MM.1S (cell line): ENCODE data around the gene RIOK3.

Experiments used
- DNase-seq: peaks from one replicate; pipeline ENCODE4 v3.0.0-alpha.2; 2015
- H2AFZ ChIP-seq: fragments of 300-600 bp; sonication (generic); 2 replicates; pipeline ENCODE4 v1.6.0; 2016; ENCODE audit warnings: antibody characterized with exemption, low read length
- H3F3A ChIP-seq: fragments of 300-600 bp; sonication (generic); 2 replicates; pipeline ENCODE4 v1.6.1; 2016; ENCODE audit warnings: mild to moderate bottlenecking, antibody characterized with exemption, low read length, moderate library complexity, mixed read lengths; ENCODE audit not compliant: insufficient read depth
- H3K27ac ChIP-seq: fragments of 300-600 bp; sonication (generic); 2 replicates; pipeline ENCODE4 v1.5.1; 2016; ENCODE audit warnings: mild to moderate bottlenecking, low read length
- H3K27me3 ChIP-seq: fragments of 300-600 bp; sonication (generic); replicated peaks from 2 replicates; pipeline ENCODE4 v1.6.0; 2016; ENCODE audit warnings: low read length; ENCODE audit not compliant: insufficient read depth
- H3K36me3 ChIP-seq: fragments of 300-600 bp; sonication (generic); replicated peaks from 2 replicates; pipeline ENCODE4 v1.6.1; 2016; ENCODE audit warnings: mild to moderate bottlenecking, low read length, mixed read lengths; ENCODE audit not compliant: insufficient read depth
- H3K4me1 ChIP-seq: fragments of 300-600 bp; sonication (generic); 2 replicates; pipeline ENCODE4 v1.6.1; 2016; ENCODE audit warnings: low read length, mixed read lengths
- H3K4me2 ChIP-seq: fragments of 300-600 bp; sonication (generic); 2 replicates; pipeline ENCODE4 v1.6.0; 2016; ENCODE audit warnings: low read depth, low read length
- H3K4me3 ChIP-seq: fragments of 300-600 bp; sonication (generic); 2 replicates; pipeline ENCODE4 v1.5.1; 2016; ENCODE audit warnings: low read length, mixed read lengths
- H3K79me2 ChIP-seq: fragments of 300-600 bp; sonication (generic); 2 replicates; pipeline ENCODE4 v1.6.1; 2016; ENCODE audit warnings: mixed run types, low read length, mixed read lengths
- H3K9ac ChIP-seq: fragments of 300-600 bp; sonication (generic); 2 replicates; pipeline ENCODE4 v1.6.1; 2016; ENCODE audit warnings: low read length, mixed read lengths
- H3K9me2 ChIP-seq: fragments of 300-600 bp; sonication (generic); replicated peaks from 2 replicates; pipeline ENCODE4 v1.6.1; 2016; ENCODE audit warnings: mild to moderate bottlenecking, low read length, mixed read lengths; ENCODE audit not compliant: insufficient read depth
- H3K9me3 ChIP-seq: fragments of 300-600 bp; sonication (generic); replicated peaks from 2 replicates; pipeline ENCODE4 v1.6.1; 2016; ENCODE audit warnings: mild to moderate bottlenecking, low read length, mixed read lengths; ENCODE audit not compliant: insufficient read depth
- H4K20me1 ChIP-seq: fragments of 300-600 bp; sonication (generic); 2 replicates; pipeline ENCODE4 v1.6.1; 2016; ENCODE audit warnings: mild to moderate bottlenecking, low read length, moderate library complexity, mixed read lengths; ENCODE audit not compliant: insufficient read depth
- EZH2 ChIP-seq: fragments of 300-600 bp; sonication (generic); optimal IDR thresholded peaks from 2 replicates; pipeline ENCODE3; 2017; ENCODE audit warnings: low read depth, mild to moderate bottlenecking, antibody characterized with exemption, low read length, mixed read lengths
- EZH2phosphoT487 ChIP-seq: fragments of 300-600 bp; sonication (generic); IDR thresholded peaks from 2 replicates; pipeline ENCODE4 v1.6.1; 2018; ENCODE audit warnings: antibody characterized with exemption, low read length
- TF ChIP-seq, protein P1 (sequence below): fragments of 300-600 bp; sonication (generic); IDR thresholded peaks from 2 replicates; pipeline ENCODE4 v1.5.1; 2016; ENCODE audit warnings: antibody characterized with exemption, low read length, mixed read lengths

The RIOK3 gene

GRCh38 chr18:23421277-23421676 is 31.8 kb upstream of the RIOK3 start:
- H3K27ac ChIP-seq = no peak overlapping the region
- H2AFZ ChIP-seq = no peak overlapping the region
- no peaks in the 10 kb centered on the region for H3K9me2 ChIP-seq
- no peaks in the 10 kb centered on the region for H3K79me2 ChIP-seq
- H3K27me3 ChIP-seq = no peaks in the 10 kb centered on the region
- no peak for DNase-seq
- H4K20me1 ChIP-seq = no peaks in the 10 kb centered on the region
- no peaks in the 10 kb centered on the region for H3K4me1 ChIP-seq
- H3K9ac ChIP-seq = no peak overlapping the region
- no peaks in the 10 kb centered on the region for H3K36me3 ChIP-seq
- H3K4me2 ChIP-seq = no peak overlapping the region
- no peak overlapping the region for H3K4me3 ChIP-seq
- TF ChIP-seq EZH2 (no peak), EZH2phosphoT487 (no peak)
- TF ChIP-seq, protein P1, sequence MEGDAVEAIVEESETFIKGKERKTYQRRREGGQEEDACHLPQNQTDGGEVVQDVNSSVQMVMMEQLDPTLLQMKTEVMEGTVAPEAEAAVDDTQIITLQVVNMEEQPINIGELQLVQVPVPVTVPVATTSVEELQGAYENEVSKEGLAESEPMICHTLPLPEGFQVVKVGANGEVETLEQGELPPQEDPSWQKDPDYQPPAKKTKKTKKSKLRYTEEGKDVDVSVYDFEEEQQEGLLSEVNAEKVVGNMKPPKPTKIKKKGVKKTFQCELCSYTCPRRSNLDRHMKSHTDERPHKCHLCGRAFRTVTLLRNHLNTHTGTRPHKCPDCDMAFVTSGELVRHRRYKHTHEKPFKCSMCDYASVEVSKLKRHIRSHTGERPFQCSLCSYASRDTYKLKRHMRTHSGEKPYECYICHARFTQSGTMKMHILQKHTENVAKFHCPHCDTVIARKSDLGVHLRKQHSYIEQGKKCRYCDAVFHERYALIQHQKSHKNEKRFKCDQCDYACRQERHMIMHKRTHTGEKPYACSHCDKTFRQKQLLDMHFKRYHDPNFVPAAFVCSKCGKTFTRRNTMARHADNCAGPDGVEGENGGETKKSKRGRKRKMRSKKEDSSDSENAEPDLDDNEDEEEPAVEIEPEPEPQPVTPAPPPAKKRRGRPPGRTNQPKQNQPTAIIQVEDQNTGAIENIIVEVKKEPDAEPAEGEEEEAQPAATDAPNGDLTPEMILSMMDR = no peak
- no peaks in the 10 kb centered on the region for H3F3A ChIP-seq
- H3K9me3 ChIP-seq = no peaks in the 10 kb centered on the region

DNA sequence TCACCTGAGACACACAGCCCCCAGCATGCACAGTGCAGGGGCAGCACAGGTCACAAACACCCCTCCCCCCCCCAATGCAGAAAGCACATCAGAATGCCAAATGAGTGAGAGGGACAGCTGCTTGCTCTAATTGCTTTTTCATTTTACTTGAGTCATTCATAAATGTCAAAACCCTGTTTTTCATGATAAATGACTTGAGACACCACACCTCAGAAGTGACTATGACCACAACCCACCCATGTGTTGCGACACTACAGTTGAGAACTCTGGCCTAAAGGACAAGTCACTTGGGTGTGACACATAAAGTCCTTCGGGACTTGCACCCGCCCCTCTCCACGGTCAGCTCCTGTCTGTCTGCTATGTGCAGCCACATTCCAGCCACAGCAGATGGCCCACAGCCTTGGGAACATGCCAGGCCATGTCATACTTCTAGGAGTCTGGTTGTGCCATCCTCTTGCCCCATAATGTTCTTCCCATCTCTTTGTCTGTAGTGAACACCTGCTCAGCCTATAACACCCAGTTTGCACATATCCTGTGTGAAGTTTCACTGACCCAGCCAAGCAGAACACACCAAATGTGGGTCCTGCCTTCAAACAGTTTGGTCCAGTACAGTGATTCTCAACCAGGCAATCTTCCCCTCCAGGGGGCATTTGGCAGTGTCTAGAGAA is 30.2 kb upstream of the RIOK3 start:
- Histone ChIP-seq H2AFZ (no peak overlapping the region), H3K4me2 (no peak overlapping the region), H3K4me1 (no peaks in the 10 kb centered on the region), H3K27ac (no peak overlapping the region), H3K9ac (no peak overlapping the region), H3K4me3 (no peak overlapping the region), H3K9me2 (no peaks in the 10 kb centered on the region), H4K20me1 (no peaks in the 10 kb centered on the region), H3F3A (no peaks in the 10 kb centered on the region), H3K36me3 (no peaks in the 10 kb centered on the region), H3K27me3 (no peaks in the 10 kb centered on the region), H3K9me3 (no peaks in the 10 kb centered on the region), H3K79me2 (no peaks in the 10 kb centered on the region)
- TF ChIP-seq, protein P1 = no peak
- TF ChIP-seq EZH2 (no peak), EZH2phosphoT487 (no peak)
- no peak for DNase-seq

DNA sequence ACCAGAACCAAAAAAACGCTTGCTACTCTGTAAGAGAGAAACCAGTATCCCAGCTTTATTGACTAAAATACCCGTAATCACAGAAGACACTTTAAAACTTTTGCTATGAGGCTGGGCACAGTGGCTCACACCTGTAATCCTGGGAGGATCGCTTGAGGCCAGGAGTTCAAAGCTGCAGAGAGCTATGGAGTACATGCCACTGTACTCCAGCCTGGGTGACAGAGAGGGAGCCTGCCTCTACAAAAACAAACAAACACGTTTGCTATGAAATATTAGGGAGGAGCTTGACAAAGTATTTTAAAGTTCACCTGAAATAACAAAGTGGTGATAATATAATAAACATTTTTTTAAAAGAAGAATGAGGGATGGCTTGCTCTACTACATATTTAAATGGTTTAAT is 28.5 kb upstream of the RIOK3 start:
- TF ChIP-seq EZH2phosphoT487 = no peak
- no peak for TF ChIP-seq EZH2
- TF ChIP-seq, protein P1 = no peak
- no peak overlapping the region for H3K9ac ChIP-seq
- H2AFZ ChIP-seq = no peak overlapping the region
- no peaks in the 10 kb centered on the region for H3K36me3 ChIP-seq
- H3K79me2 ChIP-seq = no peaks in the 10 kb centered on the region
- no peaks in the 10 kb centered on the region for H3K9me2 ChIP-seq
- H3K4me3 ChIP-seq = no peak overlapping the region
- H3K9me3 ChIP-seq = no peaks in the 10 kb centered on the region
- DNase-seq = no peak
- no peaks in the 10 kb centered on the region for H4K20me1 ChIP-seq
- no peak overlapping the region for H3K4me2 ChIP-seq
- H3K4me1 ChIP-seq = no peaks in the 10 kb centered on the region
- no peaks in the 10 kb centered on the region for H3K27me3 ChIP-seq
- H3K27ac ChIP-seq = no peak overlapping the region
- H3F3A ChIP-seq = no peaks in the 10 kb centered on the region
